GM12891 (cell line): ENCODE results near the gene CHST7. TPM values are rescaled to one million over a fixed set of nuclear protein-coding genes. Genes with fewer than 3 reads are reported as not detected.
"Not testable (repeated sequence)": the region's sequence is repeated elsewhere in the genome, so short reads cannot be mapped to it uniquely, and the experiment has no call there.

Experiments
- DNase-seq: peaks from one replicate; pipeline ENCODE4 v3.0.0; 2011; ENCODE audit warnings: low spot score; ENCODE audit not compliant: insufficient read length
- FAIRE-seq: peaks from 2 replicates; lab custom pipeline; 2011; peaks lifted over from hg19 to GRCh38; lab: Jason Lieb, UNC
- PAX5 ChIP-seq: IDR thresholded peaks from 2 replicates; pipeline ENCODE4 v1.6.1; 2011; ENCODE audit warnings: low read length, moderate library complexity, mild to moderate bottlenecking; ENCODE audit not compliant: insufficient read depth, severe bottlenecking
- POLR2A ChIP-seq: IDR thresholded peaks from 2 replicates; pipeline ENCODE4 v1.6.1; 2011; ENCODE audit warnings: low read depth, low read length, control low read depth
- POLR2AphosphoS5 ChIP-seq: IDR thresholded peaks from 2 replicates; pipeline ENCODE4 v1.6.1; 2011; ENCODE audit warnings: low read depth, low read length, control low read depth
- POU2F2 ChIP-seq: IDR thresholded peaks from 2 replicates; pipeline ENCODE4 v1.6.1; 2011; ENCODE audit warnings: low read depth, mild to moderate bottlenecking, control low read depth, low read length, moderate library complexity
- SPI1 ChIP-seq: IDR thresholded peaks from 2 replicates; pipeline ENCODE4 v1.6.1; 2011; ENCODE audit warnings: low read depth, low read length, control low read depth
- TAF1 ChIP-seq: IDR thresholded peaks from 2 replicates; pipeline ENCODE4 v1.6.1; 2011; ENCODE audit warnings: low read depth, low read length, control low read depth
- polyA plus RNA-seq: library from polyadenylated mRNA; unstranded; fragments of >200 nt; gene quantifications from one replicate; pipeline ENCODE4 v1.2.1, GENCODE V29; 2012; ENCODE audit warnings: low read depth, missing spikeins, inconsistent platforms; ENCODE audit not compliant: missing spikeins

Gene CHST7, protein sequence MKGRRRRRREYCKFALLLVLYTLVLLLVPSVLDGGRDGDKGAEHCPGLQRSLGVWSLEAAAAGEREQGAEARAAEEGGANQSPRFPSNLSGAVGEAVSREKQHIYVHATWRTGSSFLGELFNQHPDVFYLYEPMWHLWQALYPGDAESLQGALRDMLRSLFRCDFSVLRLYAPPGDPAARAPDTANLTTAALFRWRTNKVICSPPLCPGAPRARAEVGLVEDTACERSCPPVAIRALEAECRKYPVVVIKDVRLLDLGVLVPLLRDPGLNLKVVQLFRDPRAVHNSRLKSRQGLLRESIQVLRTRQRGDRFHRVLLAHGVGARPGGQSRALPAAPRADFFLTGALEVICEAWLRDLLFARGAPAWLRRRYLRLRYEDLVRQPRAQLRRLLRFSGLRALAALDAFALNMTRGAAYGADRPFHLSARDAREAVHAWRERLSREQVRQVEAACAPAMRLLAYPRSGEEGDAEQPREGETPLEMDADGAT
- 5.2 TPM for polyA plus RNA-seq

DNA sequence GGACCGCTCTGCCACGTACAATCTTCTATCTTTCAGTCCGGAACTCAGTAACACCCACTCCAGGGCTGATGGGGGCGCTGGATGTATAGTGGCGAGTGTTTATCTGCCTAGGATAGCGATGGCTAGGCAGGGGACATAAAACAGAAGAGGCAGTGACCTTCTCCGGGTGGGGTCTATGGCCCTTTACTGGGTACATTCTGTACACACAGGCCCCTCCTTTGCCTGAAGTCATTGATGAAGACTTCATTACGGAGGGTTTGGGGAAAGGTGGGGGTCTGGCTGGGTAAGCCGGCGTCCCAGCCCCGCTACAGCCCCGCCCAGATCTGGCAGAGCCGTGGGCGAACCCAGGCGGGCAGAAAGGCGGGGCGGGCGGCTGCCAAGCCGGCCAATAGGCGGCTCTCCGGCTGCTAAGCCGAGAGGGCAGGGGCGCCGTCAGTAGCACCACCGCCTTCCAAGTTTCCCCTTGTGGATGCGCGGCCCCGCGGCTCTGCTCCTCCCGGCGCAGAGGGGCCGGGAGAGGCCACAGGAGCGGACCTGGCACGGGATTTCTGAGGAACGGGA lies at the start of gene CHST7:
Gene CHST7 (plus strand): TSS at position 435 of the 561 bp plus-strand sequence. CDS start 167 bp downstream, outside the sequence.
- FAIRE-seq (peak; percentile 98), DNase-seq (no peak)
- no peak for TF ChIP-seq POU2F2
- no peak for TF ChIP-seq POLR2AphosphoS5
- no peak for TF ChIP-seq PAX5
- no peak for TF ChIP-seq SPI1
- TF ChIP-seq TAF1: no peak
- no peak for TF ChIP-seq POLR2A

DNA sequence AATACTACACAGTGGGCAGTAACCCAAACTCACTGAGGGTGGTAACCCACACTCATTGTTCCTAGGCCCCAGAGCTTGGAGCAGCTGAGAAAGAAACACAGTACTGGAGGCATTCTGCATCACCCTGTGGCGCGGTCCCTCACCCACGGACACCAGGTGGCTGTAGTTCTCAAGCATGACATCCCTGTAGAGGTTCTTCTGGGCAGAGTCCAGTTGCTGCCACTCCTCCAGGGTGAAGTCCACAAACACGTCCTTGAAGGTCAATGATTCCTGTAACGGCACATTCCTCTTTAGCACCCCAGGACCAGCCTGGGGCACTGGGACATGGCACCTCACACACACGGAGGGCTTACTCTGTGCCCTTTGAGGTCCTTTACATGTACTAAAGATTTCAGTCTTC lies 44.9 kb upstream of the CHST7 start:
- DNase-seq: not testable (repeated sequence)
- peak; percentile 85 for FAIRE-seq

DNA sequence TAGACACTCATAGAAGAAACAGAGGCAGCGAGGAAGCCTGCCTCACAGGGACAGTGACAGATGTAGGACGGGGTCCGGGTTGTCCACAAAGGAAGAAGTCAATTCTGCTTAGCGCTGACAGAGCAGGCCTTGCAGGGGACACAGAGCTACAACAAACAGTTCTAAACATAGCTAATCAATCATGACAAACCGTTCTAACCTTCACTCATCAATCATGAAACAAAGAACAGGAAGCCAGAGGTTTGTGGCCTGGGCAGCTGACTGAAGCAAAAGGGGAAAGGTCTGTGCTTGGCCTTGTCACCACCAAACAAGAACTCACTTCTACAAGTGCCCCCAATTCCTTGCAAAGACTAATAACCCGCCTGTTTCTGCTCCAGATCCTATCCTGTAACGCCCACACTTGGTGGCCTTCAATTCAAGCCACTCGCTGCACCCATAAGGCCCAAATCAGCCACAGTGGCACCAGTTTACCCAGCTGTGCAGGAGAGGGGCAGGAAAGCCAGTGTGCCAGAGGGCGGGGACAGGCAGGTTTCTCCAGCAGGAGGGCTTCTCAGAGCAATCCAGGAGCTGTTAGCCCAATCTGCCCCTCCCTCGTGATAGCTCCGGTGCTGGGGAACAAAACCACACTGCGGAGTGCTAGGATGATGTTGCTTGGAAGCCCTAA lies 43.7 kb upstream of the CHST7 start:
- not testable (repeated sequence) for DNase-seq
- peak; percentile 98 for FAIRE-seq

DNA sequence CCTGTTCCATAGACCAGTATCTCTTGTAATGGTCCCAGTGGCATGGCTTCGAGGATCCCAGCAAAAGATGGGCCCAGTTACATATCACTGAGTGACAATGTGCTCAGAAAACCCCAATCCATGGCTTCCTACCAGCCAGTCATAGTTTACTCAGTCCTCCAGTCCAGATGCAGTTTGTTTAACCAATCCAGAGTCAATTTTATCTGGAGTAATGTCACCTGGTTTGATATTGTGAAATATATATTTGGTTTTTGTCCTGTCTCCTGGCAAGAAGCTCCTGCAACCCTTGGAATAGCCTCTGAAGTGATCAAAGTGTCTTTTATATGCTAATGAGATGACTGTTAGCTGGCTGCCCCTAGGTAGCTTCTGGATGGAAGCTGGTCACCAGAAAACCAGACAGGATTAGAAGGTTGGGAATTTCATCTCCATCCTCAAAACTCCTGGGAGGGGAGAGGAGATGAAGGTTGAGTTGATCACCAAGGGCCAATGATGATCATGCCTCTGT lies 43.1 kb upstream of the CHST7 start:
- DNase-seq: not testable (repeated sequence)
- FAIRE-seq: peak; percentile 55

DNA sequence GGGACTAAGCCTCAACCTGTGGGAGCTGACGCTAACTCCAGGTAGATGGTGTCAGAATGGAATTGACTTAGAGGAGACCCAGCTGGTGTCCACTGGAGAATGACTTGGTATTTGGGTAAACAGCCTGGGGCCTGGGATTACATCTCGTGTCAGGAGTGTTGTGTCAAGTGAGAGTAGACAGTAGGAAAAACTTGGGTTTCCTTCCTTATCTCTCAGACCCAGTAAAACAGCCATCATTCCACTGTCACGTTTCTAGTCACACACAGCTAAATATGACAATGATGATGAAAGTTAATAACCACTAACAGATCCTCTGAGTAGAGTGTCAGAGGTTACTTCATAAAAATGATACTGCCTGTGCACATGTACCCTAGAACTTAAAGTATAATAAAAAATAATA lies 42.1 kb upstream of the CHST7 start:
- DNase-seq (no peak), FAIRE-seq (peak; percentile 23)
- TF ChIP-seq POLR2AphosphoS5: no peak
- TF ChIP-seq SPI1: no peak
- no peak for TF ChIP-seq POLR2A

DNA sequence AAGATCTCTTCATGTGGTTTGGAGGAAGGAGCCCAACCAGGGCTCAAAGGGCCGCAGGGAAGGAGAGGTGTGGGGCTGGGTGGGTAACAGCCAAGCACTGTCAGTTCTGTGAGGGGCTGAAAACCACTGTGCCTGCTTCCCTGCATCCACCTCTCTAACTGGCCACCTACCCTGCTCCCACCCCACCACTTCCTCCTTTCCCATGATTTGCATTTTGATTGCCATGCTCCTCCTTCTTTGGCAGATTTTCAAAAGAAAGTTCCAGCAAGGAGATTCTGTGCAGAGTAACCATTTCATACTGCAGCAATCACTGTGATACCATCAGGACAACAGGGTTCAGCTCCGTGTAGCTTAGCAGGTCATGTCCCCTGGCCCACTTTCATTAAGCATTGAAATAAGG lies 30.1 kb upstream of the CHST7 start:
- TF ChIP-seq POLR2A: no peak
- TF ChIP-seq SPI1: peak; percentile 52
- FAIRE-seq: no peak
- no peak for DNase-seq

DNA sequence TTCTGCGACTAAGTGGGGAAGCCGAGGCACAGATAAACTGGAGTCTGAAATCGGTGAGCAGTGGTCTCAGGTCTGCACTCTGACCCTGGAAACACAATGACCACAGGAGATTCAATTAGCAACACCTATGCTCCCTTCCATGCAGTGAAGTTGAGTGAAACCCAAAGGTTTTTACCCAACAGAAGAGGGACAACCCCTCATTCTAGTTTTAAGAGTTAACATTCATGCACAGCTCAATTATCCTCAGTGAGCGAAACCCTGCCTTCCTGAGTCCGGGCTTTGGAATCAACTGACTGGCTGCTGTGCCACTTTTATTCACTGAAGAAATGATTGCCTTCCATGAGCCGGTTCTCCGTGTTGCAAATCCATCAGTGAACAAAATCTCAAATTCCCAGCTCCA lies 29.0 kb upstream of the CHST7 start:
- not testable (repeated sequence) for DNase-seq, FAIRE-seq

DNA sequence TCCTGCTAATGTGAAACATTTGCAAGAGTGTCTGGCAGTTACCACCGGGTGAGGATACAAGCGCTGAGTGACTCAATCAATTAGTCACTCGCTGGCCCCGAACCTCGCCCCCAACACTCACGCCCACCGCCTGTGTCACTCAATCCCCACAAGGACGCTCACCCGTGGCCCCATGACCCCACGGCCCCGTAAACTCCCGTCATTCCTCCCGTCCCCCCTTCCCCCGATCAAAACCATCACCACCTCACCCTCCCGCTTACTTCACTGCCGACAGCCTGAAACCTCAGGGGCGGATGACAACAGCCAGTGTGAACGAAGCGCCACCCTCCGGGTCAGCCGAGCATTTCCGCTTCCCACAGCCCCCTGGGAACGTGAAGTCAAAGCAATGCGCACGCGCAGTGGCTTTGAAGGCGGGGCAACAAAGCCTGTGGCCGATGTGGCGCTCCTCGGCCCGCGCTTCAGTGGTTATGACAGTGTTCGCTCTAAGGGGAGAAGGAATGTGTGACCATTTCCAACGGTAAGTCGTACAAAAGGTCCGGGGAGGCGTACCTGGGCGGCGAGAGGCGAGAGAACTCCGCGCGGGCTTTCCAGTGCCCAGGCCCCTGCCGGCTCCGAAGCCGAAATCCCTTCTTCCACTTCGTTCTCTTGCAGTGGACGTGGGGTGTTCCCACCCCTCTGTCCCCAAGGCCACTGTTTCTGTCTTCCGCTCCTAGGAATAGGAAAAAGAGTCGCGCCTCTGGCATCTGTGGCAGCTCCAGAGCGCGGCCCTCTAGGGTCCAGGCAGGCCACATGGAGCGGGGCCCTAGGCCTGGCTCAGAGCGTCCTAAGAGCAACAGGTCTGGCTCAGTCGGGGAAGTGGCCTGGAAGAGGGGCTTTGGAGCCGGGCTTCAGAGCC lies 28.2 kb upstream of the CHST7 start, which contains the start of gene ZNF674:
Gene ZNF674 (minus strand): TSS at position 311 of the 895 bp plus-strand sequence. CDS start 3,334 bp downstream, outside the sequence.
- peak; percentile 61 for DNase-seq
- peak; percentile 88 for TF ChIP-seq POLR2A
- no peak; the same call in 1 of the 2 replicates for TF ChIP-seq POLR2AphosphoS5
- TF ChIP-seq PAX5: no peak
- TF ChIP-seq SPI1: 0 out of 2 replicates have a peak, but pooled peaks have one; percentile 38
- TF ChIP-seq TAF1: peak; percentile 82
- no peak for TF ChIP-seq POU2F2
- FAIRE-seq: peak; percentile 97

DNA sequence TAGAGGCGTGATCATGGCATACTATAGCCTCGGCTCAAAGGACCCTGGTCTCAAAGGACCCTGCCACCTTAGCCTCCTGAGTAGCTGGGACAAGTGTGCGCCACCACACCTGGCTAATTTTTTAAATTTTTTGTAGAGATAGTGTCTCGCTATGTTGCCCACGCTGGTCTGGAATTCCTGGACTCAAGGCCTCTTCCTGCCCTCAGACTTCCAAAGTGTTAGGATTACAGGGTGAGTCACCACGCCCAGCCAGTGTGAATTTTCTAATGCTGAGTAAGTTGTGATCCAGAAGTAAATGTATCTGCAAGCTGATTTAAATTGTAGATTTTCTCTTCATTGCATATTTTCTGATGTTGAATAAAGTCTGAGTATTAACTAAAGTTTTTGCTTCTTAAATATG lies 25.7 kb upstream of the CHST7 start:
- no peak for DNase-seq
- no peak for FAIRE-seq
- TF ChIP-seq TAF1: no peak
- TF ChIP-seq POLR2AphosphoS5: no peak
- no peak for TF ChIP-seq SPI1

DNA sequence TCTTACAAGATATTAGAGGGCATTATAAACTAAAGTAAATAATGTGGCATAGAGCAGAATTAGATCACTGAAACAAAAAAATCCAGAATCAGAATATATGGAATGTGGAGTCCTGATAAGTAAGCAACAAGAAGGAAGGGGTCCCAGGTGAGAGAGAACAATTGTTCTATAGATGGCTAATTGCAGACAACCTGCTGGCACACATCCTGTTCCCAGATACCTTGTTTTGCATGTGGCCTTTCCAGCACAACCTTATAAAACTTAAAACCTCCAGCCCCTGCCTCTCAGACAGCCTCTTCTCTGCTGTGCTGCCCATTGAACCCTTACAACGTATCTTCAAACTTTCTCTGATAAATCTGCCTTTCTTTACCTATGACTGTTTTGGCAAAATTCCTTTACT lies 23.7 kb upstream of the CHST7 start:
- DNase-seq: no peak
- no peak for TF ChIP-seq POLR2A
- TF ChIP-seq PAX5: no peak
- TF ChIP-seq TAF1: no peak
- no peak for TF ChIP-seq POLR2AphosphoS5
- no peak for TF ChIP-seq POU2F2
- no peak for TF ChIP-seq SPI1
- FAIRE-seq: no peak
